PC-9 (cell line): ENCODE data around the gene PSMD1.

ENCODE experiments used
- CTCF ChIP-seq: fragments of 200-600 bp; sonication (generic); conservative IDR thresholded peaks from 2 replicates; pipeline ENCODE4 v1.6.1; 2017; ENCODE audit warnings: mixed run types, antibody characterized with exemption, mild to moderate bottlenecking, moderate library complexity
- EZH2 ChIP-seq: fragments of 200-600 bp; sonication (generic); IDR thresholded peaks from 2 replicates; pipeline ENCODE4 v1.8.0; 2017; ENCODE audit warnings: antibody characterized with exemption, low read depth

- TF ChIP-seq CTCF (no peak), EZH2 (no peak)
Measured at GRCh38 chr2:231185050-231185725, 128.5 kb downstream of the PSMD1 start.
